ENCODE results near the gene ATXN7L3B.

DNA sequence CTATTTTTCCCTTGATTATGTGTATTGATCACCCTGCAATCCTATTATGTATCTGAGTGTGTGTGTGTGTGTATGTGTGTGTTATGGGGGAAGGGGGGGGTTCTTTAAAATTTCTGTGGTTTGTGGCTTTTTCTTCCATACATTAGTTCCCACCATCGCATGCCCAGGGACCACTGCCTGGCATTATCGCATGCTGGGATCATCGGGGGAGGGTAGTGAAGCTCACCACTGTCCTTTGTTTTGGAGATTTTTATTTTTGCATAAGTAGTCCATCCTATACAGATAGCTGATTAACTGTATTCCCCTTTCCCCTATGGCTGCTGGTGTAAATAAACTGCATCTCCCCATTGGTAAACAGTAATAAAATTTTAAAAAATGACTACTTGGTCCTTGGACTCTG is 3.4 kb downstream of the ATXN7L3B start:
- TF ChIP-seq, protein P1, sequence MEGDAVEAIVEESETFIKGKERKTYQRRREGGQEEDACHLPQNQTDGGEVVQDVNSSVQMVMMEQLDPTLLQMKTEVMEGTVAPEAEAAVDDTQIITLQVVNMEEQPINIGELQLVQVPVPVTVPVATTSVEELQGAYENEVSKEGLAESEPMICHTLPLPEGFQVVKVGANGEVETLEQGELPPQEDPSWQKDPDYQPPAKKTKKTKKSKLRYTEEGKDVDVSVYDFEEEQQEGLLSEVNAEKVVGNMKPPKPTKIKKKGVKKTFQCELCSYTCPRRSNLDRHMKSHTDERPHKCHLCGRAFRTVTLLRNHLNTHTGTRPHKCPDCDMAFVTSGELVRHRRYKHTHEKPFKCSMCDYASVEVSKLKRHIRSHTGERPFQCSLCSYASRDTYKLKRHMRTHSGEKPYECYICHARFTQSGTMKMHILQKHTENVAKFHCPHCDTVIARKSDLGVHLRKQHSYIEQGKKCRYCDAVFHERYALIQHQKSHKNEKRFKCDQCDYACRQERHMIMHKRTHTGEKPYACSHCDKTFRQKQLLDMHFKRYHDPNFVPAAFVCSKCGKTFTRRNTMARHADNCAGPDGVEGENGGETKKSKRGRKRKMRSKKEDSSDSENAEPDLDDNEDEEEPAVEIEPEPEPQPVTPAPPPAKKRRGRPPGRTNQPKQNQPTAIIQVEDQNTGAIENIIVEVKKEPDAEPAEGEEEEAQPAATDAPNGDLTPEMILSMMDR (IDR thresholded peaks at IDR 0.05), result no peak
- TF ChIP-seq, protein P2, sequence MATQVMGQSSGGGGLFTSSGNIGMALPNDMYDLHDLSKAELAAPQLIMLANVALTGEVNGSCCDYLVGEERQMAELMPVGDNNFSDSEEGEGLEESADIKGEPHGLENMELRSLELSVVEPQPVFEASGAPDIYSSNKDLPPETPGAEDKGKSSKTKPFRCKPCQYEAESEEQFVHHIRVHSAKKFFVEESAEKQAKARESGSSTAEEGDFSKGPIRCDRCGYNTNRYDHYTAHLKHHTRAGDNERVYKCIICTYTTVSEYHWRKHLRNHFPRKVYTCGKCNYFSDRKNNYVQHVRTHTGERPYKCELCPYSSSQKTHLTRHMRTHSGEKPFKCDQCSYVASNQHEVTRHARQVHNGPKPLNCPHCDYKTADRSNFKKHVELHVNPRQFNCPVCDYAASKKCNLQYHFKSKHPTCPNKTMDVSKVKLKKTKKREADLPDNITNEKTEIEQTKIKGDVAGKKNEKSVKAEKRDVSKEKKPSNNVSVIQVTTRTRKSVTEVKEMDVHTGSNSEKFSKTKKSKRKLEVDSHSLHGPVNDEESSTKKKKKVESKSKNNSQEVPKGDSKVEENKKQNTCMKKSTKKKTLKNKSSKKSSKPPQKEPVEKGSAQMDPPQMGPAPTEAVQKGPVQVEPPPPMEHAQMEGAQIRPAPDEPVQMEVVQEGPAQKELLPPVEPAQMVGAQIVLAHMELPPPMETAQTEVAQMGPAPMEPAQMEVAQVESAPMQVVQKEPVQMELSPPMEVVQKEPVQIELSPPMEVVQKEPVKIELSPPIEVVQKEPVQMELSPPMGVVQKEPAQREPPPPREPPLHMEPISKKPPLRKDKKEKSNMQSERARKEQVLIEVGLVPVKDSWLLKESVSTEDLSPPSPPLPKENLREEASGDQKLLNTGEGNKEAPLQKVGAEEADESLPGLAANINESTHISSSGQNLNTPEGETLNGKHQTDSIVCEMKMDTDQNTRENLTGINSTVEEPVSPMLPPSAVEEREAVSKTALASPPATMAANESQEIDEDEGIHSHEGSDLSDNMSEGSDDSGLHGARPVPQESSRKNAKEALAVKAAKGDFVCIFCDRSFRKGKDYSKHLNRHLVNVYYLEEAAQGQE (IDR thresholded peaks at IDR 0.05; ENCODE audit: insufficient read depth in 1 of 2, low read depth in 2 of 2, low read length in 1 of 2), result no peak
- TF ChIP-seq POLR2AphosphoS5 (IDR thresholded peaks at IDR 0.05; ENCODE audit: low read depth, low read length), result no peak
